ENCODE data around the gene PRPF8. TPM values are rescaled to one million over a fixed set of nuclear protein-coding genes. Genes with fewer than 3 reads are reported as not detected.

Gene PRPF8
- total and polyA plus RNA-seq, 2 experiments from 2014 or later = 178 to 246 TPM

DNA sequence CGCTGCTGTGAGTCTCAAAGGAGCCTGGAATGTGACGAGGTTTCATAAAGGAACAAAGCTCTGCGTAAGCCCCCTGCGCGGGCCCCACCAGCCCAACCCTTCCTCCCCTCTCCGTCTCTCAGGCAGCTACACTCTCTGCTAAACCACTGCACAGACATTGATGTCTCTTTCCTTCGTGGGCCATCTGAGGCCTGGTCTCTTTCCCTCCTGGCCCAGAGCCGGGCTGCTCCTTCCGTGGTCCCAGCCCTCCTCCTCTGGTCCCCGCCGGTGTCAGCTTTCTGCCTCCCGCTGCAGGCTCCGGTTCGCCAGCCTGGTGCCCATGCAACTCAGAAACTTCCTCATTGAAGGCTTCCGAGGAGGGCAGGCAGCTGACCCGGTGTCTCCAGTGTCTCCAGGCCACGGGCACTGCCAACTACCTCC lies 46.5 kb downstream of the PRPF8 start:
- Histone ChIP-seq H2AFZ (peak overlapping the region; percentile 43; the same call in 1 of the 2 replicates), H3K27ac (ENCODE audit: low read depth) (no peak overlapping the region), H3K4me3 (no peak overlapping the region), H4K20me1 (replicated peaks; ENCODE audit: insufficient read depth) (no peaks in the 10 kb centered on the region), H3K9me2 (ENCODE audit: insufficient read depth) (peaks cover 3% of the 10 kb centered on the region; the same call in 1 of the 2 replicates), H3K27me3 (ENCODE audit: insufficient read depth) (no peaks in the 10 kb centered on the region), H3K4me1 (ENCODE audit: insufficient read depth) (peaks cover 3% of the 10 kb centered on the region; the same call in 1 of the 2 replicates), H3K36me3 (ENCODE audit: insufficient read depth) (no peaks in the 10 kb centered on the region), H3K79me2 (replicated peaks; ENCODE audit: insufficient read depth) (no peaks in the 10 kb centered on the region), H3F3A (replicated peaks; ENCODE audit: low read depth) (peaks cover 7% of the 10 kb centered on the region; the same call in 1 of the 2 replicates), H3K4me2 (no peak overlapping the region)
- Mint-ChIP-seq H3K9me3 (0 out of 3 replicates have a peak, but pooled peaks cover 3% of the 10 kb centered on the region), H3K4me1 (peaks cover 18% of the 10 kb centered on the region), H3K4me3 (no peak overlapping the region), H3K27me3 (ENCODE audit: insufficient read depth, low read depth, poor library complexity) (peaks cover 6% of the 10 kb centered on the region), H3K27ac (no peak overlapping the region), H3K36me3 (ENCODE audit: low read depth) (peaks cover 2% of the 10 kb centered on the region; the same call in 1 of the 3 replicates)
- DNase-seq (ENCODE audit: low spot score) (no peak), ATAC-seq (peak; percentile 14; the same call in 2 of the 3 replicates)
- TF ChIP-seq CREB1 (CRISPR knock-in tag; IDR thresholded peaks at IDR 0.05; ENCODE audit: low read depth) (no peak), JUNB (IDR thresholded peaks at IDR 0.05; ENCODE audit: unreplicated experiment) (no peak), ZNF462 (CRISPR knock-in tag; IDR thresholded peaks at IDR 0.05) (no peak), STAT1 (IDR thresholded peaks at IDR 0.05; ENCODE audit: unreplicated experiment) (no peak), ETS1 (IDR thresholded peaks at IDR 0.05) (no peak), ZNF114 (CRISPR knock-in tag; IDR thresholded peaks at IDR 0.05) (no peak), NANOG (IDR thresholded peaks at IDR 0.05; ENCODE audit: borderline replicate concordance) (no peak), ZNF331 (CRISPR knock-in tag; IDR thresholded peaks at IDR 0.05; ENCODE audit: low read depth) (no peak), EZH2phosphoT487 (IDR thresholded peaks at IDR 0.05; ENCODE audit: unreplicated experiment) (no peak), CTCF (conservative IDR thresholded peaks at IDR 0.05; ENCODE audit: low read depth in 2 of 2) (no peak)
- TF ChIP-seq, protein P1, sequence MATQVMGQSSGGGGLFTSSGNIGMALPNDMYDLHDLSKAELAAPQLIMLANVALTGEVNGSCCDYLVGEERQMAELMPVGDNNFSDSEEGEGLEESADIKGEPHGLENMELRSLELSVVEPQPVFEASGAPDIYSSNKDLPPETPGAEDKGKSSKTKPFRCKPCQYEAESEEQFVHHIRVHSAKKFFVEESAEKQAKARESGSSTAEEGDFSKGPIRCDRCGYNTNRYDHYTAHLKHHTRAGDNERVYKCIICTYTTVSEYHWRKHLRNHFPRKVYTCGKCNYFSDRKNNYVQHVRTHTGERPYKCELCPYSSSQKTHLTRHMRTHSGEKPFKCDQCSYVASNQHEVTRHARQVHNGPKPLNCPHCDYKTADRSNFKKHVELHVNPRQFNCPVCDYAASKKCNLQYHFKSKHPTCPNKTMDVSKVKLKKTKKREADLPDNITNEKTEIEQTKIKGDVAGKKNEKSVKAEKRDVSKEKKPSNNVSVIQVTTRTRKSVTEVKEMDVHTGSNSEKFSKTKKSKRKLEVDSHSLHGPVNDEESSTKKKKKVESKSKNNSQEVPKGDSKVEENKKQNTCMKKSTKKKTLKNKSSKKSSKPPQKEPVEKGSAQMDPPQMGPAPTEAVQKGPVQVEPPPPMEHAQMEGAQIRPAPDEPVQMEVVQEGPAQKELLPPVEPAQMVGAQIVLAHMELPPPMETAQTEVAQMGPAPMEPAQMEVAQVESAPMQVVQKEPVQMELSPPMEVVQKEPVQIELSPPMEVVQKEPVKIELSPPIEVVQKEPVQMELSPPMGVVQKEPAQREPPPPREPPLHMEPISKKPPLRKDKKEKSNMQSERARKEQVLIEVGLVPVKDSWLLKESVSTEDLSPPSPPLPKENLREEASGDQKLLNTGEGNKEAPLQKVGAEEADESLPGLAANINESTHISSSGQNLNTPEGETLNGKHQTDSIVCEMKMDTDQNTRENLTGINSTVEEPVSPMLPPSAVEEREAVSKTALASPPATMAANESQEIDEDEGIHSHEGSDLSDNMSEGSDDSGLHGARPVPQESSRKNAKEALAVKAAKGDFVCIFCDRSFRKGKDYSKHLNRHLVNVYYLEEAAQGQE (IDR thresholded peaks at IDR 0.05; ENCODE audit: unreplicated experiment) = no peak
